ENCODE results near the gene CTCF. TPM values are rescaled to one million over a fixed set of nuclear protein-coding genes. Genes with fewer than 3 reads are reported as not detected.

CTCF gene
- total RNA-seq, 2 experiments from 2014 or later = 43.8 to 46.4 TPM

DNA sequence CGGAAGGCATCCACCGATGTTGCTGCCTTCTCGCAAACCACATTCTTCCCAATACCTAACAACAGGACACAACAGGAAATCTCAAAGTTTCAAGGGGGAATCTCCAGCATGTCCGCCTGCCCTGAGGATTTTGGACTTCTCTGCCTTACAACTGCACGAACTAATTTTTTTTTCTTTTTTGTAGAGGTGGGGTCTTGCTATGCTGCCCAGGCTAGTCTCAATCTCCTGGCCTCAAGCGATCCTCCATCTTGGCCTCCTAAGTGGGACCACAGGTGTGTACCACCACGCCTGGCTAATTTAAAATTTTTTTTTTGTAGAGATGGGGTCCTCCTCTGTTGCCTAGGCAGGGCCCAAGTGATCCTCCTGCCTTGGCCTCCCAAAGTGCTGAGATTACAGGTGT is 113.7 kb downstream of the CTCF start:
- Histone ChIP-seq H3K9me3 (ENCODE audit: control insufficient read depth in 1 of 2, insufficient read depth in 1 of 2, low read length in 2 of 2) (no peaks in the 10 kb centered on the region), H3K27ac (ENCODE audit: low read depth in 1 of 2, low read length in 2 of 2) (no peak overlapping the region), H3K27me3 (ENCODE audit: control insufficient read depth in 1 of 2, insufficient read depth in 2 of 2, low read length in 2 of 2) (no peaks in the 10 kb centered on the region), H3K4me3 (ENCODE audit: low read length) (no peak overlapping the region), H3K4me1 (ENCODE audit: insufficient read depth, low read length) (peaks cover 3% of the 10 kb centered on the region), H3K36me3 (ENCODE audit: insufficient read depth, low read length) (no peaks in the 10 kb centered on the region)
- TF ChIP-seq CTCF (IDR thresholded peaks at IDR 0.05) = no peak
- no peak overlapping the region for H3K4me3 Mint-ChIP-seq
- ATAC-seq (ENCODE audit: poor library complexity) = no peak
- POLR2A ChIA-PET = no interaction called here
- no peaks in the 10 kb centered on the region for H3K36me3 Mint-ChIP-seq (ENCODE audit: low read depth)
- H3K4me1 Mint-ChIP-seq (ENCODE audit: low read depth) = peaks cover 6% of the 10 kb centered on the region
- CTCF ChIA-PET = no interaction called here
- H3K9me3 Mint-ChIP-seq = no peaks in the 10 kb centered on the region
- intact Hi-C loops (cut with DNase I, micrococcal nuclease) = no loop called here
- H3K27ac Mint-ChIP-seq = no peak overlapping the region
- H3K27me3 Mint-ChIP-seq = no peaks in the 10 kb centered on the region
- DNase-seq = no peak

- Mint-ChIP-seq H3K4me3 (no peak overlapping the region), H3K27ac (no peak overlapping the region), H3K36me3 (ENCODE audit: low read depth) (no peaks in the 10 kb centered on the region), H3K4me1 (ENCODE audit: low read depth) (peaks cover 6% of the 10 kb centered on the region), H3K27me3 (no peaks in the 10 kb centered on the region), H3K9me3 (no peaks in the 10 kb centered on the region)
- no peak overlapping the region for H3K4me3 ChIP-seq (ENCODE audit: low read length)
- H3K9me3 ChIP-seq (ENCODE audit: control insufficient read depth in 1 of 2, insufficient read depth in 1 of 2, low read length in 2 of 2) = no peaks in the 10 kb centered on the region
- CTCF ChIA-PET = no interaction called here
- no peak for ATAC-seq (ENCODE audit: poor library complexity)
- H3K36me3 ChIP-seq (ENCODE audit: insufficient read depth, low read length) = no peaks in the 10 kb centered on the region
- H3K4me1 ChIP-seq (ENCODE audit: insufficient read depth, low read length) = peaks cover 3% of the 10 kb centered on the region
- intact Hi-C loops (cut with DNase I, micrococcal nuclease) = no loop called here
- no peak overlapping the region for H3K27ac ChIP-seq (ENCODE audit: low read depth in 1 of 2, low read length in 2 of 2)
- no peaks in the 10 kb centered on the region for H3K27me3 ChIP-seq (ENCODE audit: control insufficient read depth in 1 of 2, insufficient read depth in 2 of 2, low read length in 2 of 2)
- no peak for DNase-seq
- TF ChIP-seq CTCF (IDR thresholded peaks at IDR 0.05) = no peak
- POLR2A ChIA-PET = no interaction called here
These were observed 114.2 kb downstream of the CTCF start for GRCh38 chr16:67676516-67676915.

GRCh38 chr16:67676939-67677338 is 114.6 kb downstream of the CTCF start:
- H3K9me3 ChIP-seq (ENCODE audit: control insufficient read depth in 1 of 2, insufficient read depth in 1 of 2, low read length in 2 of 2) = no peaks in the 10 kb centered on the region
- H3K4me1 ChIP-seq (ENCODE audit: insufficient read depth, low read length) = peaks cover 3% of the 10 kb centered on the region
- no peak overlapping the region for H3K27ac Mint-ChIP-seq
- no peaks in the 10 kb centered on the region for H3K27me3 Mint-ChIP-seq
- no peaks in the 10 kb centered on the region for H3K27me3 ChIP-seq (ENCODE audit: control insufficient read depth in 1 of 2, insufficient read depth in 2 of 2, low read length in 2 of 2)
- intact Hi-C loops (cut with DNase I, micrococcal nuclease) = no loop called here
- ChIA-PET CTCF (no interaction called here), POLR2A (no interaction called here)
- H3K4me3 Mint-ChIP-seq = no peak overlapping the region
- no peak overlapping the region for H3K4me3 ChIP-seq (ENCODE audit: low read length)
- ATAC-seq (ENCODE audit: poor library complexity) (no peak), DNase-seq (no peak)
- H3K4me1 Mint-ChIP-seq (ENCODE audit: low read depth) = peaks cover 6% of the 10 kb centered on the region
- no peak for TF ChIP-seq CTCF (IDR thresholded peaks at IDR 0.05)
- H3K9me3 Mint-ChIP-seq = no peaks in the 10 kb centered on the region
- H3K36me3 Mint-ChIP-seq (ENCODE audit: low read depth) = no peaks in the 10 kb centered on the region
- H3K36me3 ChIP-seq (ENCODE audit: insufficient read depth, low read length) = no peaks in the 10 kb centered on the region
- H3K27ac ChIP-seq (ENCODE audit: low read depth in 1 of 2, low read length in 2 of 2) = no peak overlapping the region

All from CD4-positive, alpha-beta T cell (primary cell).